ENCODE data around the gene KRTAP9-3.
"Not testable (repeated sequence)": the region's sequence is repeated elsewhere in the genome, so short reads cannot be mapped to it uniquely, and the experiment has no call there.

The KRTAP9-3 gene

DNA sequence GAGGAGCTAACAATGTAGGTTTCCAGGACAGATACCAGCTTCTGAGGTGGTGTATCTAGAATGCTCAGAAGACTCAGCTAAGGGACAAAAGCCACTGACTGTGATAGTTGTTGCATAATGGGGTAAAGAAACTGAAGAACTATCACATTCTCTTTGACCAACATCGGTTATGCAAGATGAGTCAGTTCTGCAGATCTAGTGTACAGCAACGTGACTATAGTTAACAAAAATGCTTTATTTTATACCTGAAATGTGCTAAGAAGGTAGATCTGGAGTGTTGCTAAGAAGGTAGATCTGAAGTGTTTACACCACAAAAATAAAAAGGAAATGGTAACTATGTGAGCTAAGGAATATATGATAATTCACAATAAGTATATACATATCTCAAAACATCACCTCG, 35.5 kb downstream of the KRTAP9-3 start:
- no peak overlapping the region for H3K4me3 ChIP-seq (ENCODE audit: low read length)
- no peak for TF ChIP-seq ZNF274 (IDR thresholded peaks at IDR 0.05; ENCODE audit: low read depth, low read length)

DNA sequence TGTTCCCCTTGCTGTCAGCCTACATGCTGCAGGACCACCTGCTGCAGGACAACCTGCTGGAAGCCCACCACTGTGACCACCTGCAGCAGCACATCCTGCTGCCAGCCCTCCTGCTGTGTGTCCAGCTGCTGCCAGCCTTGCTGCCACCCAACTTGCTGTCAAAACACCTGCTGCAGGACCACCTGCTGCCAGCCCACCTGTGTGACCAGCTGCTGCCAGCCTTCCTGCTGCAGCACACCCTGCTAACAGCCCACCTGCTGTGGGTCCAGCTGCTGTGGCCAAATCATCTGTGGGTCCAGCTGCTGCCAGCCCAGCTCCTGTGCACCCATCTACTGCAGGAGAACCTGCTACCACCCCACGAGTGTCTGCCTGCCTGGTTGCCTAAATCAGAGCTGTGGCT, 39.1 kb downstream of the KRTAP9-3 start:
- H3K4me3 ChIP-seq (ENCODE audit: low read length), result not testable (repeated sequence)

DNA sequence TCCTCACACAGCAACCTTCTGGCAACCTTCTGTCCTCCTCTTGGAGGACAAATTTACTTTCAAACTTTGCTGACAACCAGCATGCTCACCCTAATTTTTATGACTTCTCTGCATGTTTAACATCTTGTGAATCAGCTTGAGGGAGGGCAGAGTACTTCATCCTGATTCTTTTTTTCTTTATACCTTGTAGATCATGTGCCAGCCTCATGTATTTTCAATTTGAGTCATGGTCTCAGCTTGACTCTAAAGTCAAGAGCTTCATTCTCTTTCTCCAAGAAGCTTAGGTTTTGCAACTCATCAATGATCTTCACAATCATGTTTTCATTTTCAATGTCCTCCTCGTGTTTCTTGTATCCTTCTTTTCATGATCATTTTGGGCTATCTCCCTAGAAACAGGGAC, 39.6 kb downstream of the KRTAP9-3 start:
- no peak for TF ChIP-seq ZNF274 (IDR thresholded peaks at IDR 0.05; ENCODE audit: low read depth, low read length)
- H3K4me3 ChIP-seq (ENCODE audit: low read length), result no peak overlapping the region

DNA sequence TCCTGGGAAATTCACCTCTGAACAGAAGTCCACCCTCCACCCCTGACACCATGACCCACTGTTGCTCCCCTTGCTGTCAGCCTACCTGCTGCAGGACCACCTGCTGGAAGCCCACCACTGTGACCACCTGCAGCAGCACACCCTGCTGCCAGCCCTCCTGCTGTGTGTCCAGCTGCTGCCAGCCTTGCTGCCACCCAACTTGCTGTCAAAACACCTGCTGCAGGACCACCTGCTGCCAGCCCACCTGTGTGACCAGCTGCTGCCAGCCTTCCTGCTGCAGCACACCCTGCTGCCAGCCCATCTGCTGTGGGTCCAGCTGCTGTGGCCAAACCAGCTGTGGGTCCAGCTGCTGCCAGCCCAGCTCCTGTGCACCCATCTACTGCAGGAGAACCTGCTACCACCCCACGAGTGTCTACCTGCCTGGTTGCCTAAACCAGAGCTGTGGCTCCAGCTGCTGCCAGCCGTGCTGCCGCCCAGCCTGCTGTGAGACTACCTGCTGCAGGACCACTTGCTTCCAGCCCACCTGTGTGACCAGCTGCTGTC, 43.5 kb downstream of the KRTAP9-3 start, which contains the start of gene KRTAP9-7:
KRTAP9-7 (plus strand) TSS at position 51 of the 543 bp plus-strand sequence; CDS start at position 51, 0 bp downstream.
- H3K4me3 ChIP-seq (ENCODE audit: low read length), result not testable (repeated sequence)

DNA sequence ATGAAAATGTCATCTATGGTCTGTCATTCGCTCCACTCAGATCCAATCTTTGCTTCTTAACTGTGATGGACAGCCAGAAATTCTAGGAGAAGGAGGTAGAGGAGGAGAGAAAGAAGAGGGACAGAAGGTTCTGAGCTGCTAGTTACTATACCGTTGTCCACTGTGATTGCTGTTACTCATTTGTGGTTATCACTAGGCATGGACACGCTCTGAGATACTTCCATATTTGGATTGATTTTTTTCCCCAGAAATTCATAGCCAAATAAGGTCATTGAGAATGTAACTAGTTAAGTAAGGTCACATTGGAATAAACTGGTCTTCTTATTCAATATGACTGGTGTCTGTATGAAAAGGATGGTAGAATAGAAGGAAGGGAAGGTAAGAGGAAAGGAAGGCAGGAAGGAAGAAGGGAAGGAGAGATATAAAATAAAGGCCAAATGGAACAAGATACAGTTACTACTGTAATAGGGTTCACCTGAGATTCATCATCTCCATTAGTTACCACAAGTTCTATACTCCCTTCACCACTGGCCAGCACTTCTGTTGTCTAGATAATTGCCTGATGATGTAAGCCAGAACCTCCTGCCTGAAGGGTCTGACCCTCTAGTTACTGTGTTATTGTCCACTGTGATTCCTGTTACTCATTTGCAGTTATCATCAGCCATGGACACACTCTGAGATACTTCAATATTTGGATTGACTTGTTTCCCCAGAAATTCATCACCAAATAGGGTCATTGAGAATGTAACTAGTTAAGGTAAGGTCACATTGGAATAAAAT, 46.1 kb downstream of the KRTAP9-3 start:
- no peak for TF ChIP-seq ZNF274 (IDR thresholded peaks at IDR 0.05; ENCODE audit: low read depth, low read length)
- H3K4me3 ChIP-seq (ENCODE audit: low read length), result no peak overlapping the region

All from GM08714 (cell line).